Keratinocyte (primary cell): Measurements from ENCODE around the gene DLX2. TPM values are rescaled to one million over a fixed set of nuclear protein-coding genes. Genes with fewer than 3 reads are reported as not detected.

Experiments used
- DNase-seq: peaks from one replicate; pipeline ENCODE4 v3.0.0-alpha.2; 2011; ENCODE audit warnings: low read depth, missing footprints, low spot score
- FAIRE-seq: peaks from 2 replicates; lab custom pipeline; 2011; peaks lifted over from hg19 to GRCh38; lab: Jason Lieb, UNC
- H2AFZ ChIP-seq: 2 replicates; pipeline ENCODE4 v1.6.0; 2012; ENCODE audit warnings: low read length, control low read depth, inconsistent platforms; ENCODE audit not compliant: control insufficient read depth
- H3K27ac ChIP-seq: 2 replicates; pipeline ENCODE4 v1.5.1; 2011; ENCODE audit warnings: low read length; ENCODE audit not compliant: control insufficient read depth, insufficient read depth
- H3K27me3 ChIP-seq: 3 replicates; pipeline ENCODE4 v1.6.0; 2011; ENCODE audit warnings: low read length; ENCODE audit not compliant: control insufficient read depth, insufficient read depth; ENCODE audit errors: extremely low read depth
- H3K36me3 ChIP-seq, 2 experiments: 2 replicates in 1 of 2; 3 replicates in 1 of 2; pipeline ENCODE4 v1.5.1; 2011; ENCODE audit warnings: low read length in 2 of 2, mild to moderate bottlenecking in 1 of 2; ENCODE audit not compliant: control insufficient read depth in 2 of 2, insufficient read depth in 2 of 2; ENCODE audit errors: extremely low read depth in 1 of 2
- H3K4me1 ChIP-seq: 3 replicates; pipeline ENCODE4 v1.5.1; 2011; ENCODE audit warnings: low read length; ENCODE audit not compliant: control insufficient read depth, insufficient read depth; ENCODE audit errors: extremely low read depth
- H3K4me2 ChIP-seq: 3 replicates; pipeline ENCODE4 v1.6.0; 2011; ENCODE audit warnings: low read depth, low read length; ENCODE audit not compliant: control insufficient read depth, insufficient read depth; ENCODE audit errors: extremely low read depth
- H3K4me3 ChIP-seq, 3 experiments: fragments of 200-600 bp in 1 of 3; sonication (generic) in 1 of 3; 2 replicates in 2 of 3; 3 replicates in 1 of 3; pipeline ENCODE4 v1.5.1; 2011 to 2016; ENCODE audit warnings: low read length in 3 of 3, mild to moderate bottlenecking in 3 of 3, control low read depth in 2 of 3, inconsistent platforms in 1 of 3, low read depth in 1 of 3, mixed read lengths in 1 of 3, mixed run types in 1 of 3, moderate library complexity in 1 of 3; ENCODE audit not compliant: control insufficient read depth in 2 of 3, insufficient read depth in 2 of 3; ENCODE audit errors: extremely low read depth in 1 of 3
- H3K79me2 ChIP-seq: 2 replicates; pipeline ENCODE4 v1.6.0; 2012; ENCODE audit warnings: low read length; ENCODE audit not compliant: control insufficient read depth, insufficient read depth
- H3K9ac ChIP-seq: 3 replicates; pipeline ENCODE4 v1.6.0; 2011; ENCODE audit warnings: low read length; ENCODE audit not compliant: control insufficient read depth, insufficient read depth; ENCODE audit errors: extremely low read depth
- H3K9me1 ChIP-seq: 3 replicates; pipeline ENCODE4 v1.6.0; 2011; ENCODE audit warnings: low read length; ENCODE audit not compliant: control insufficient read depth, insufficient read depth; ENCODE audit errors: extremely low read depth
- H3K9me3 ChIP-seq: 2 replicates; pipeline ENCODE4 v1.5.1; 2012; ENCODE audit warnings: low read depth, low read length; ENCODE audit not compliant: control insufficient read depth
- H4K20me1 ChIP-seq: 3 replicates; pipeline ENCODE4 v1.6.0; 2011; ENCODE audit warnings: low read length; ENCODE audit not compliant: control insufficient read depth, insufficient read depth; ENCODE audit errors: extremely low read depth
- CTCF ChIP-seq, 3 experiments: IDR thresholded peaks in 1 of 3; conservative IDR thresholded peaks in 1 of 3; optimal IDR thresholded peaks in 1 of 3; 2 replicates in 2 of 3; 3 replicates in 1 of 3; pipeline versions ENCODE3 to v1.5.1; 2011; ENCODE audit warnings: low read length in 3 of 3, mild to moderate bottlenecking in 3 of 3, moderate library complexity in 2 of 3, control low read depth in 1 of 3, inconsistent platforms in 1 of 3; ENCODE audit not compliant: insufficient read depth in 2 of 3; ENCODE audit errors: extremely low read depth in 1 of 3
- EZH2 ChIP-seq: IDR thresholded peaks from one replicate; pipeline ENCODE4 v1.6.1; 2012; ENCODE audit warnings: inconsistent platforms, mild to moderate bottlenecking, low read length, moderate library complexity
- dilution Hi-C: fragments of 300-500 bp; cut with MboI; formaldehyde crosslinking; loops from one replicate; pipeline ENCODE4 v1.7.0; 2020; ENCODE audit warnings: low sequenced_read_pairs; ENCODE audit not compliant: extremely low pct_ligation_motif_present
- polyA plus RNA-seq, 5 experiments: library from polyadenylated mRNA; depleted of rRNA in 3 of 5; stranded (reverse) in 3 of 5; stranded (forward) in 1 of 5; unstranded in 1 of 5; fragments of >200 nt; gene quantifications; 1 replicate in 1 of 5; 2 replicates in 3 of 5; 3 replicates in 1 of 5; pipeline versions ENCODE4 v1.2.1 to v1.2.3, GENCODE V29; 2011 to 2012; ENCODE audit warnings: missing spikeins in 2 of 5, low read depth in 1 of 5, low replicate concordance in 1 of 5

DLX2 gene
- polyA plus RNA-seq, 1 donor (not counting 4 experiments of a cell fraction or from before 2014, with no cell fraction given) = 0.29 TPM

- H3K79me2 ChIP-seq = no peaks in the 10 kb centered on the region
- H3K36me3 ChIP-seq = no peaks in the 10 kb centered on the region
- no peaks in the 10 kb centered on the region for H4K20me1 ChIP-seq
- H3K27me3 ChIP-seq = no peaks in the 10 kb centered on the region
- no peaks in the 10 kb centered on the region for H3K4me1 ChIP-seq
- H3K4me3 ChIP-seq = no peak overlapping the region
- no peaks in the 10 kb centered on the region for H3K9me3 ChIP-seq
- DNase-seq (no peak), FAIRE-seq (no peak)
- TF ChIP-seq EZH2 (no peak), CTCF (optimal IDR thresholded peaks at IDR 0.05 in 1 of 3, IDR thresholded peaks at IDR 0.05 in 1 of 3, conservative IDR thresholded peaks at IDR 0.05 in 1 of 3; ENCODE audit: extremely low read depth in 1 of 3, insufficient read depth in 2 of 3, low read length in 3 of 3) (no peak)
- dilution Hi-C loops = no loop called here
- no peak overlapping the region for H3K9ac ChIP-seq
- no peak overlapping the region for H2AFZ ChIP-seq
- H3K27ac ChIP-seq = no peak overlapping the region
- no peak overlapping the region for H3K4me2 ChIP-seq
- H3K9me1 ChIP-seq = no peaks in the 10 kb centered on the region
Observed at GRCh38 chr2:172129404-172129803, 26.7 kb upstream of the DLX2 start.

DNA sequence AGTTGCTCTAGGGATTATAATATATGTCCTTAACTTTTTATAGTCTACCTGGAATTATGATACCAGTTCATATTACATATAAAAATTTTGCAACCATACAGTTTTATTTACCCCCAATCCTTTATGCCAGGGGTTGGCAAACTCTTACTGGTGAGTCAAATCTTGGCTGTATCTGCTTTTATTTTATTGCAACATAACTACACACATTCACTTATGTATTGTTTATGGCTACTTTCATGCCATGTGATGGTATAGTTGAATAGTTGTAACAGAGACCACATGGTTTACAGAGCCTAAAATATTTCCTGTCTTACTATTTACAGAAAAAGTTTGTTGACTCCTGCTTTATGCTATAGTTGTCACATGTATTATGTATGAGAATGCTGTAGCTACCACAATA is 25.8 kb upstream of the DLX2 start:
- no peaks in the 10 kb centered on the region for H4K20me1 ChIP-seq
- dilution Hi-C loops = no loop called here
- H3K4me2 ChIP-seq = no peak overlapping the region
- no peaks in the 10 kb centered on the region for H3K36me3 ChIP-seq
- H3K27me3 ChIP-seq = no peaks in the 10 kb centered on the region
- H3K27ac ChIP-seq = no peak overlapping the region
- no peak overlapping the region for H3K4me3 ChIP-seq
- no peak overlapping the region for H3K9ac ChIP-seq
- H3K9me3 ChIP-seq = no peaks in the 10 kb centered on the region
- no peak for TF ChIP-seq EZH2
- no peak for TF ChIP-seq CTCF (optimal IDR thresholded peaks at IDR 0.05 in 1 of 3, IDR thresholded peaks at IDR 0.05 in 1 of 3, conservative IDR thresholded peaks at IDR 0.05 in 1 of 3; ENCODE audit: extremely low read depth in 1 of 3, insufficient read depth in 2 of 3, low read length in 3 of 3)
- no peaks in the 10 kb centered on the region for H3K4me1 ChIP-seq
- H3K9me1 ChIP-seq = no peaks in the 10 kb centered on the region
- H2AFZ ChIP-seq = no peak overlapping the region
- no peaks in the 10 kb centered on the region for H3K79me2 ChIP-seq
- FAIRE-seq (no peak), DNase-seq (no peak)
